OCI-LY3 (cell line): ENCODE results near the gene NOCT.

Source experiments
- CTCF ChIP-seq: fragments of 200-600, 300-600 bp; sonication (generic); IDR thresholded peaks from 2 replicates; pipeline ENCODE4 v1.5.1; 2014; ENCODE audit warnings: antibody characterized with exemption, low read length, low read depth
- EZH2phosphoT487 ChIP-seq: fragments of 200-600 bp; shearing (Covaris generic); IDR thresholded peaks from 2 replicates; pipeline ENCODE4 v1.6.1; 2018; ENCODE audit warnings: antibody characterized with exemption, mixed run types, low read depth

GRCh38 chr4:139005774-139006173 lies 9.8 kb upstream of the NOCT start:
- TF ChIP-seq EZH2phosphoT487 (no peak), CTCF (no peak)
